GM12875 (cell line): Measurements from ENCODE around the gene SMOC1.

ENCODE experiments used
- H3K4me3 ChIP-seq: one replicate; pipeline ENCODE4 v1.5.1; 2011; ENCODE audit warnings: low read depth, low read length, control low read depth
- CTCF ChIP-seq: IDR thresholded peaks from 2 replicates; pipeline ENCODE4 v1.5.1; 2011; ENCODE audit warnings: low read depth, mild to moderate bottlenecking, control low read depth, inconsistent platforms, low read length, moderate library complexity, borderline replicate concordance; ENCODE audit not compliant: insufficient read depth

Gene SMOC1

DNA sequence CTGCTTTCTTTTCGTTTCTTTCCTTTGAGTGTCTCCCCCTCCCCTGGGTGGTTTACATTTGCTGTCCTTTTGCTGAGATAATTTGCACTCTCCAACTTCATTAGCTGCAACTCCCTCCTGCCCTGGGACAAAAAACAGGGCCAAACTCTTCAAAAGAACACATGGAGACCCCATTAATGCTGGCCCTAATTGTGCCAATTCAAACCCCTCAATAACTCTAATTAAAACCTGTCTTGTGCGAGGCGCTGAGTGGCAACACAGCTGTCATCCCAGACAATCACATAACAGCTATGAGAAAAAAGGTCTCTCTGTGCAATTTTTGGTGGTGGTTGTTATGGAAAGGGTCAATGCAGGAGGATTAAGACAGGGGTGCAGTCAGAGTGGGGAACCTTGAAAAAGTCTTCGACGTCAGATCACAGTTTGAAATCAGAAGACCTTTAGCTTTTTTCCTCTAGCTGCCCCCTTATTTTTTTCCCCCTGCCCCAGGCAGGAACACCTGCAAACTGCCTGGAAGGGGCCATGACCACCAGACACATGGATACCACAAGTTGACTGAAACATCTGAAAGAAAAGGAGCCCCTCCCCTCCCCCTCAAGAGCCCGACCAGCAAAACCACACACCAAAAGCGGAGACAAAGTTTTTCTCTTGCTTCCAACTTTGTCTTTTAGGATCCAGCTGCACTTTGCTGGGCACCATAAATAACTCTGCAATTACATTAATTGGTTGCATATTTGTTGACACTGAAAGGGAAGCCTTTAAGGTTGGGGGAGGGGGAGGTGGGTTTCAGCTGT lies 26.5 kb upstream of the SMOC1 start:
- H3K4me3 ChIP-seq, result no peak overlapping the region
- no peak for TF ChIP-seq CTCF

DNA sequence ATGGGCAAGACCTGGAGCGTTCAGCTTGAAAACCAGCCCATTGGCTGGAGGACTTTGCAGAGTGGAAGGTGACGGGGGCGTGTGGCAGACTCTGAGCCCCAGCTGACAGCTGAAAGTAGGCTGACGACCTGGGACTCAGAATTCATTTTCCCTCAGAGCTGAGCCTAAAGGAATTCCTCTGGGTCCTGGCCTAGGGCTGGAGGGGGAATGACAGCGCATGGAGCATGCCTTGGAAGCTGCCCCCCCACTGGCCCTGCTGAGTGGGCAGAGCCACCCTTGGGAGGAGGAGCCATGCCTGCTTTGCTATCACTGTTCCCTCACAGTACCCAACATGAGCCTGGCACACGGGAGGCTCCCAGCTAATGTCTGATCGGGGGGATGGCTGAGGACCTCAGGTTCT lies 25.4 kb upstream of the SMOC1 start:
- no peak for TF ChIP-seq CTCF
- no peak overlapping the region for H3K4me3 ChIP-seq

- H3K4me3 ChIP-seq, result no peak overlapping the region
- no peak for TF ChIP-seq CTCF
Observed at GRCh38 chr14:69854598-69854997, 24.6 kb upstream of the SMOC1 start.

GRCh38 chr14:69855180-69855832 lies 23.9 kb upstream of the SMOC1 start:
- TF ChIP-seq CTCF, result no peak
- H3K4me3 ChIP-seq, result no peak overlapping the region

DNA sequence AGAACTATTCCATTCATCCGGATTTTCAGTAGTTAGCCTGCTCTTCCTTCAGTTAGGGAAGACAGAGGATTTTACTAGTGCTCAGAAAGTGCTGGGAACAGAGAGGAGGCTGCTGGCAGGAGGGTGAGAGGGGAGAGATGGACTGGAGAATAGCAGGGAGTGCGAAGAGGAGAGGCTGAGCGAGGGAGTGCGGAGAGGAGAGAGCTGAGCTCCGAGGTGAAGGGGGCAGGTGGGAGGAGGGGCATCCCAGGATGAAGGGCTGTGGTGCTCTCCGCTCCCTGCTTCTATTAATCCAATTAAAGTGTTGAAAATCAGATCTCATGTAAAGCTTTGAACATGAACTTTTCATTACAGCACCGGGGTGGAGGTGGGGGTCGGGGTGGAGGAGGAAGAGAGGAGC lies 20.4 kb upstream of the SMOC1 start:
- H3K4me3 ChIP-seq, result no peak overlapping the region
- TF ChIP-seq CTCF, result no peak

DNA sequence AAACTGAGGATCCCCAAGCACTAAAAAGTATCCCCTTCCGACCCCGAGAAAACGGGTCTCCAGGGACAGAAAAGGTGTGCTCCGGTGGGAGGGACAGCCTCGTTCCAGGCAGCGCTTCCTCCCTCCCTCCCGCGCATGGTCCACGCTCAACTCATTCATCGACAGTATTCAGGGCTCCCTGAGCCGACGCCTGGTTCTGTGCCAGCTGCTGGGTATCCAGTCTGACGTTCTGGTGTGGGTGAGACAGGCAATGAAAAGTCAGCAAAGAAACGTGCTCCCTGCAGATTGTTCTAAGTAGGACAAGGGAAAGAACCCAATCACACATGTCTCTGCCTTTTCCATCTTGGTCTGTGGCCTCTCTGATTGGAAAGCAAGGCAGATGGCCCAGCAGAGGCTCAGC lies 19.6 kb upstream of the SMOC1 start:
- no peak for TF ChIP-seq CTCF
- no peak overlapping the region for H3K4me3 ChIP-seq

DNA sequence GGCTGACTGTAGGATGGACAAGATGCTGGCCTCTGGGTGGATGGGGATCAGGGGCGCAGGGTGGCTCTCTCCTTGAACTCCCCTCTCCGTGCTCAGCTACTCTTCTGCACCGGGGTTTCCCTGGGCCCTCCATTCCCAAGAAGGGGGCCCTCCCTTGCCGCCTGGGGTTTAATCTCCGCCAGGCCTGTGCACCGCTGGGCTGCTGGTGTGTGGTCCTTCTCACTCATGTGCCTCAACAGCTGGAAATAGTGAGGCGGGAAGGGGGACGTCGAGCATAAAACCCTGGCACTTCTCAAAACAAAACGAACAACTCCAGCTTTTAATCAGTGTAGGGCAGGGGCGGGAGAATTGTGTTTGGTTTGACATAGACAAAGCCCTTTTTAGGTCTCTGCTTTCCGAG lies 19.0 kb upstream of the SMOC1 start:
- H3K4me3 ChIP-seq, result no peak overlapping the region
- no peak for TF ChIP-seq CTCF
